Fibroblast of lung (primary cell): ENCODE data around the gene BRD1. TPM values are rescaled to one million over a fixed set of nuclear protein-coding genes. Genes with fewer than 3 reads are reported as not detected.

ENCODE experiments used
- DNase-seq, 2 donors: peaks; one replicate each; pipeline versions ENCODE4 v3.0.0 to v3.0.0-alpha.2; 2010; ENCODE audit warnings: low read depth in 2 of 2
- H2AFZ ChIP-seq: 2 replicates; pipeline ENCODE4 v1.5.1; 2012; ENCODE audit warnings: low read length, control low read depth, inconsistent platforms
- H3K27ac ChIP-seq: 2 replicates; pipeline ENCODE4 v1.5.1; 2011; ENCODE audit warnings: low read length, control low read depth; ENCODE audit not compliant: insufficient read depth
- H3K27me3 ChIP-seq: 2 replicates; pipeline ENCODE4 v1.5.1; 2011; ENCODE audit warnings: mild to moderate bottlenecking, low read length; ENCODE audit not compliant: control insufficient read depth, insufficient read depth
- H3K36me3 ChIP-seq: 2 replicates; pipeline ENCODE4 v1.5.1; 2011; ENCODE audit warnings: low read length; ENCODE audit not compliant: control insufficient read depth, insufficient read depth
- H3K4me1 ChIP-seq: 2 replicates; pipeline ENCODE4 v1.5.1; 2011; ENCODE audit warnings: low read length; ENCODE audit not compliant: control insufficient read depth, insufficient read depth; ENCODE audit errors: extremely low read depth
- H3K4me2 ChIP-seq: 2 replicates; pipeline ENCODE4 v1.5.1; 2011; ENCODE audit warnings: low read length, control low read depth; ENCODE audit not compliant: insufficient read depth; ENCODE audit errors: extremely low read depth
- H3K4me3 ChIP-seq, 4 experiments: fragments of 200-600 bp in 1 of 4; sonication (generic) in 1 of 4; replicated peaks in 1 of 4; 2 replicates each; pipeline ENCODE4 v1.5.1; 2011 to 2016; ENCODE audit warnings: low read length in 4 of 4, low read depth in 3 of 4, mild to moderate bottlenecking in 3 of 4, control low read depth in 2 of 4, inconsistent platforms in 1 of 4, mixed read lengths in 1 of 4; ENCODE audit not compliant: insufficient read depth in 1 of 4; ENCODE audit errors: control extremely low read depth in 1 of 4
- H3K79me2 ChIP-seq: 2 replicates; pipeline ENCODE4 v1.5.1; 2012; ENCODE audit warnings: mild to moderate bottlenecking, low read length, inconsistent platforms; ENCODE audit not compliant: control insufficient read depth, insufficient read depth
- H3K9ac ChIP-seq: 2 replicates; pipeline ENCODE4 v1.5.1; 2011; ENCODE audit warnings: mild to moderate bottlenecking, low read length, control low read depth; ENCODE audit not compliant: insufficient read depth
- H3K9me3 ChIP-seq: 2 replicates; pipeline ENCODE4 v1.5.1; 2012; ENCODE audit warnings: low read depth, low read length; ENCODE audit not compliant: control insufficient read depth, insufficient read depth
- H4K20me1 ChIP-seq: 2 replicates; pipeline ENCODE4 v1.5.1; 2011; ENCODE audit warnings: low read length; ENCODE audit not compliant: control insufficient read depth, insufficient read depth; ENCODE audit errors: extremely low read depth
- EZH2 ChIP-seq: IDR thresholded peaks from 2 replicates; pipeline ENCODE4 v1.5.1; 2012; ENCODE audit warnings: low read length, control low read depth, mild to moderate bottlenecking; ENCODE audit errors: missing control alignments
- polyA plus RNA-seq, 2 donors: library from polyadenylated mRNA; depleted of rRNA in 1 of 2; stranded (reverse) in 1 of 2; unstranded in 1 of 2; fragments of >200 nt; gene quantifications; 2 replicates each; pipeline ENCODE4 v1.2.1, GENCODE V29; 2011 to 2012; ENCODE audit warnings: missing spikeins in 1 of 2
- total RNA-seq: library from RNA; depleted of rRNA; stranded (reverse); fragments of >200 nt; gene quantifications from 2 replicates; pipeline ENCODE4 v1.2.1, GENCODE V29; 2014
- TF ChIP-seq, protein P1 (sequence below), 2 donors: IDR thresholded peaks in 1 of 2; conservative IDR thresholded peaks in 1 of 2; 1 replicate in 1 of 2; 2 replicates in 1 of 2; pipeline ENCODE4 v1.5.1; 2011 to 2012; ENCODE audit warnings: low read length in 2 of 2, control low read depth in 1 of 2, inconsistent platforms in 1 of 2, low read depth in 1 of 2, mild to moderate bottlenecking in 1 of 2

BRD1 gene
- total and polyA plus RNA-seq, 2 donors (not counting 1 experiment from before 2014, with no cell fraction given), result 4.3 to 26.6 TPM

DNA sequence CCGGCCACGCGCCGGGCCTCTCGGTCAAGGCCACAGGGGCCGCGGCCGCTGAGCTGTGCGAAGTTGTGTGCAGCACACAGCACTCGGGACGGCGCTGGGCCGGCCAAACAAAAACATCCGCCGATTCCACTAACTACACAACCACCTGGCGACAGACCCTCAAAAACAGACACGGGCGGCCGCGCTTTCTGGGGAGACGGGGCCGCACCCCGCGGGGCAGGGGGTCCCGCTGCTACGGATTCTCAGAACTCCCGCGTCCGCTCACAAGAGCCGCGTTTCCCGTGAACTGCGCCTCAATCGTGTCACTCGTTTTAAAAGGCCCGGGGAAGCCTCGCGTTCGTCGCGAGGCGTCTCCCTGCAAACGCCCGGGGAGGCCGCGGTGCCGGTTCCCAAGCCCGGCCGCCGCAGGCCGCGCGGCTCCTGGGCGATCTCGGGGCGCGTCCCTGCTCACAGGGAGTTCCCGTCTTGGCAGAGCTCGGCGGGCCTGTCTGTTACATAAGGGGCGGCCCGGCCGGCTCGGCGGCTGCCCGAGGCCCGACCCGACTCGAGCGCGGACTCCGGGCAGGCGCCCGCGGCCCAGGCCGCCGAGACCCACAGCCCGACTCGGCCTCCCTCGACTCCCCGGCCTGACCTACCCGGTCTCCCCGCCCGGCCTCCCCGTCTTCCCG, 936 bp downstream of the BRD1 start:
- Histone ChIP-seq H3K4me3 (peak overlapping the region; percentile 49 to 94 (median 78)), H3K36me3 (peaks cover 16% of the 10 kb centered on the region), H3K9me3 (no peaks in the 10 kb centered on the region), H2AFZ (no peak overlapping the region), H3K27me3 (peaks cover 3% of the 10 kb centered on the region), H3K27ac (peak overlapping the region; percentile 86), H3K9ac (peak overlapping the region; percentile 70), H4K20me1 (peaks cover 2% of the 10 kb centered on the region), H3K79me2 (peaks cover 53% of the 10 kb centered on the region), H3K4me2 (peak overlapping the region; percentile 84), H3K4me1 (peaks cover 7% of the 10 kb centered on the region)
- no peak for TF ChIP-seq EZH2
- TF ChIP-seq, protein P1, sequence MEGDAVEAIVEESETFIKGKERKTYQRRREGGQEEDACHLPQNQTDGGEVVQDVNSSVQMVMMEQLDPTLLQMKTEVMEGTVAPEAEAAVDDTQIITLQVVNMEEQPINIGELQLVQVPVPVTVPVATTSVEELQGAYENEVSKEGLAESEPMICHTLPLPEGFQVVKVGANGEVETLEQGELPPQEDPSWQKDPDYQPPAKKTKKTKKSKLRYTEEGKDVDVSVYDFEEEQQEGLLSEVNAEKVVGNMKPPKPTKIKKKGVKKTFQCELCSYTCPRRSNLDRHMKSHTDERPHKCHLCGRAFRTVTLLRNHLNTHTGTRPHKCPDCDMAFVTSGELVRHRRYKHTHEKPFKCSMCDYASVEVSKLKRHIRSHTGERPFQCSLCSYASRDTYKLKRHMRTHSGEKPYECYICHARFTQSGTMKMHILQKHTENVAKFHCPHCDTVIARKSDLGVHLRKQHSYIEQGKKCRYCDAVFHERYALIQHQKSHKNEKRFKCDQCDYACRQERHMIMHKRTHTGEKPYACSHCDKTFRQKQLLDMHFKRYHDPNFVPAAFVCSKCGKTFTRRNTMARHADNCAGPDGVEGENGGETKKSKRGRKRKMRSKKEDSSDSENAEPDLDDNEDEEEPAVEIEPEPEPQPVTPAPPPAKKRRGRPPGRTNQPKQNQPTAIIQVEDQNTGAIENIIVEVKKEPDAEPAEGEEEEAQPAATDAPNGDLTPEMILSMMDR (conservative IDR thresholded peaks at IDR 0.05 in 1 of 2, IDR thresholded peaks at IDR 0.05 in 1 of 2; ENCODE audit: low read depth in 1 of 2, low read length in 2 of 2), result no peak
- DNase-seq, result peak; percentile 50 to 55

DNA sequence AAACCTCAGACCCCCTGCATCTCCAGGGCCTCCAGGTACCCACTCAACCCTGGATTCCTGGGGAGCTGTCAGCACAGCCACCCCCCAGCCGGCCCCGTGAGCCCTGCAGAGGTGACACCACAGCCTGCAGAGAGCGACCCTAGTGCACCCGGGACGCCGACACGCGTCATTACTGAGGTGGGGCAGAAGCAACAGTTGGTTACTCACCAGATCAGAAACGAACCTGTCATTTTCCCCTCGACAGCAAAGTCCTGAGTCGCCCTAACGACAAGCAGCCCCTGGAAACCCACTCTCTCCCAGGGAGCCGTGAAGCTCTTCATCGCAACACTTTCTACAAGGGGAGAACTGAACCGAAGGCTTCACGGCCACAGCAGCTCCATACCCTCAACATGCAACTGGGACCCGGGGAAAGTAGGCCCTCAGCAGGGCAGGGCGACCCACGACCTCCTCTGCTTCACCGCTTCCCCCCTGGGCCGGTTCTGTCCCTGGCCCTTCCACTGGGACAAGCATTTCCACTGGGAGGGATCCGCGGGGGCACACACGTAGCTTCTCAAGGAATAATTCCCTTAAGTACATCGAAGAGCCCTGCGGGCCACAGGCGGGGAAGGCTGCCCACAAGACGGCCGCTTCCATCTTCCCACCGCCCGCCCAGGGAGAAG, 1.6 kb downstream of the BRD1 start:
- TF ChIP-seq EZH2, result no peak
- TF ChIP-seq, protein P1 (conservative IDR thresholded peaks at IDR 0.05 in 1 of 2, IDR thresholded peaks at IDR 0.05 in 1 of 2; ENCODE audit: low read depth in 1 of 2, low read length in 2 of 2), result no peak
- Histone ChIP-seq H3K4me3 (peak overlapping the region; percentile 49 to 94 (median 78)), H3K9me3 (no peaks in the 10 kb centered on the region), H3K36me3 (peaks cover 19% of the 10 kb centered on the region), H3K4me1 (peaks cover 9% of the 10 kb centered on the region), H2AFZ (no peak overlapping the region), H3K4me2 (peak overlapping the region; percentile 84), H3K79me2 (peaks cover 60% of the 10 kb centered on the region), H3K27ac (peak overlapping the region; percentile 86), H4K20me1 (peaks cover 4% of the 10 kb centered on the region), H3K9ac (peak overlapping the region; percentile 70), H3K27me3 (no peaks in the 10 kb centered on the region)
- peak; percentile 47 to 48 for DNase-seq

DNA sequence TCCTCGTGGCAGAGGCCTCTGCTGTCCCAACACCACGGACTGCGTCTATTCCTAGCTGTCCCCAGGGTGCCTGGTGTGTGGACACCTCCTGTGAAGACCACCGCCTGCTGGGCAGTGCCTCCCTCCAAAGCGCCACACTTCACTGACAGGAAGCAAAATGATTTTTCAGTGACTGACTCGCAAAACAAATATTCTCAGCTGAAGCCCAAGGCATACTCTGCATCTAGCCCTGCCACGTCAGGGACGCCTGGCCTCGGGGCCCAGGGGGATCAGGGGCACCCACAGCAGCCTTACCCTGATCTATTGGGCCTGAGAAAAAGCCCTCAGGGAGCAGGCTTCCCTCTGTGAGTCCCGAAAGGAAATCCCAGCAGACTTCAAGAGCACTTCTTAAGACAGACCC, 2.2 kb downstream of the BRD1 start:
- H3K4me1 ChIP-seq, result peaks cover 9% of the 10 kb centered on the region
- peaks cover 4% of the 10 kb centered on the region for H4K20me1 ChIP-seq
- peak; percentile 38 to 44 for DNase-seq
- no peaks in the 10 kb centered on the region for H3K27me3 ChIP-seq
- H2AFZ ChIP-seq, result no peak overlapping the region
- peak overlapping the region; percentile 49 to 94 (median 78) for H3K4me3 ChIP-seq
- peaks cover 66% of the 10 kb centered on the region for H3K79me2 ChIP-seq
- no peaks in the 10 kb centered on the region for H3K9me3 ChIP-seq
- TF ChIP-seq, protein P1 (conservative IDR thresholded peaks at IDR 0.05 in 1 of 2, IDR thresholded peaks at IDR 0.05 in 1 of 2; ENCODE audit: low read depth in 1 of 2, low read length in 2 of 2), result no peak
- no peak for TF ChIP-seq EZH2
- peak overlapping the region; percentile 70 for H3K9ac ChIP-seq
- peaks cover 21% of the 10 kb centered on the region for H3K36me3 ChIP-seq
- peak overlapping the region; percentile 86 for H3K27ac ChIP-seq
- H3K4me2 ChIP-seq, result peak overlapping the region; percentile 84
